Mammary epithelial cell (primary cell): ENCODE results near the gene DRAM2.

Experiments
- EZH2 ChIP-seq: IDR thresholded peaks from 2 replicates; pipeline ENCODE4 v1.6.1; 2012; ENCODE audit warnings: low read length, inconsistent platforms, borderline replicate concordance
- TF ChIP-seq, protein P1 (sequence below), 2 donors: IDR thresholded peaks in 1 of 2; conservative IDR thresholded peaks in 1 of 2; 2 replicates each; pipeline ENCODE4 v1.5.1; 2011 to 2012; ENCODE audit warnings: inconsistent platforms in 2 of 2, low read length in 2 of 2, mild to moderate bottlenecking in 2 of 2, control low read depth in 1 of 2, low read depth in 1 of 2; ENCODE audit not compliant: insufficient read depth in 1 of 2; ENCODE audit errors: extremely low read depth in 1 of 2

DNA sequence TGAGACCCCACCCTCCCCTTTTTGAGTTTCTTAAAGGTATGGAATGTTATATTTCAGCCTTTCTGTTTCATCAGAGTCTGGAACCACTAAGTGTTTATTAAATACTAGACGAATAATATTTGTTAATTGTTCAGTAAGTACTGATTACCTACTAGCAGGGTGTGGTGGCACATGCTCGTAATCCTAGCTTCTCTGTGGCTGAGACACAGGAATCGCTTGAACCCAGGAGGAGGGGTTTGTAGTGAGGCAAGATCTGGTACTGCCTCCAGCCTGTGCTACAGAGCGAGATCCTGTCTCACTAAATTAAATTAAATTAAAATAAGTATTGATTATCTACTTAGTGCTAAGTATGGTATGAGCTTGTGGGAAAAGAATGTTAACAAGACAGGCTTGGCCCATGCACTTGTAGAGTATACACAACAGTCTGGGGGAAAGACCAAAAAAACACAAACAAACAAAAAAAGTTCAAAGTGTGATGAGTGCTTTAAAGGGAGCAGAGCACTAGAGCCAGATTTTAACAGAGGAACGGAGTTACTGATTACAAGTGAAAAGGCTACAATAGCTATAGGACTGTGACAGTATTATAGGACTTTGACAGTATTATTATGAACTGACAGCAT is 2.6 kb upstream of the DRAM2 start:
- TF ChIP-seq, protein P1, sequence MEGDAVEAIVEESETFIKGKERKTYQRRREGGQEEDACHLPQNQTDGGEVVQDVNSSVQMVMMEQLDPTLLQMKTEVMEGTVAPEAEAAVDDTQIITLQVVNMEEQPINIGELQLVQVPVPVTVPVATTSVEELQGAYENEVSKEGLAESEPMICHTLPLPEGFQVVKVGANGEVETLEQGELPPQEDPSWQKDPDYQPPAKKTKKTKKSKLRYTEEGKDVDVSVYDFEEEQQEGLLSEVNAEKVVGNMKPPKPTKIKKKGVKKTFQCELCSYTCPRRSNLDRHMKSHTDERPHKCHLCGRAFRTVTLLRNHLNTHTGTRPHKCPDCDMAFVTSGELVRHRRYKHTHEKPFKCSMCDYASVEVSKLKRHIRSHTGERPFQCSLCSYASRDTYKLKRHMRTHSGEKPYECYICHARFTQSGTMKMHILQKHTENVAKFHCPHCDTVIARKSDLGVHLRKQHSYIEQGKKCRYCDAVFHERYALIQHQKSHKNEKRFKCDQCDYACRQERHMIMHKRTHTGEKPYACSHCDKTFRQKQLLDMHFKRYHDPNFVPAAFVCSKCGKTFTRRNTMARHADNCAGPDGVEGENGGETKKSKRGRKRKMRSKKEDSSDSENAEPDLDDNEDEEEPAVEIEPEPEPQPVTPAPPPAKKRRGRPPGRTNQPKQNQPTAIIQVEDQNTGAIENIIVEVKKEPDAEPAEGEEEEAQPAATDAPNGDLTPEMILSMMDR (conservative IDR thresholded peaks at IDR 0.05 in 1 of 2, IDR thresholded peaks at IDR 0.05 in 1 of 2; ENCODE audit: extremely low read depth in 1 of 2, insufficient read depth in 1 of 2, low read depth in 1 of 2, low read length in 2 of 2), result no peak
- TF ChIP-seq EZH2, result no peak
